ENCODE measurements around the gene PRPH.

DNA sequence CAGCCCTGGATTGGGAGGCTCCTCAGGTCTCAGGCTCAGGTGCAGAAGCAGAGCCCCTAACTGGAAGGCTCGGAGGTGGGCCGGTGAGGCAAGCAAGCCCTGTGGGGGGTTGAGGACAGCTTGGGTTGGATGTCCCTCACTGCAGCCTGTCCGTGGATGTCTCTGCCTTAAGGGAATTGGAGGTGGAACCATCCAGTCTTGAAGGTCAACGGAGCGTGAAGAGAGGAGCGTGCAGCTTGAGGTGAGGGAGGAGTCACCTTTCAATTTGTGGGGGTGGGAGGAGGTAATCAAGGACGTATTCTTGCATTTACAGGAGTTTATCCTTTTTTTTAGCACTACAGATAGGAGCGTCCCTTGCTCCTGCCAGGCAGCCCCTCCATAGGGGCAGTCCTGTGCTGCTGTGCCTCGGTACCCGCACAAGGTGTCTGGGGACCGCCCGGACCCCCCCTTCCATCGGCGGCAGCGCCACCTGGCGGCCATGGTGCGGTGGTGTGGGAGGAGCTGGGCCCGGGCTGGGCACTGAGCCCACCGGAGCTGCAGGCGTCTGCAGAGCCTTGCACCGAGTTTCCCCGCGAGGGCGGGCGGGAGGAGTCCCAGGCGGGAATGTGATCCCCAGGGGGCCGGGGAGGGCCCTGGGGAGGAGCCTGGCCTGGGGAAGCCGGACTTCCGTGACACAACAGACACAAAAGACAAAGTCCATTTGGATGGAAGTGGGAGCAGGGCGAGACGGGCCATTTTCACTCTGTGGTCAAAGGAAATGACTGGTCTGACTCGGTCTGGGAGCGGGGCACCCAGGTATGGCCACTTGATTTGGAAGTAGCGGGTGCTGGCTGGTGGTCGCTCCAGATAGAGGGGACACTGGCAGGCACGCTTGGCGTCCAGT, 52.6 kb downstream of the PRPH start:
- TF ChIP-seq TAF7 (optimal IDR thresholded peaks at IDR 0.05; ENCODE audit: borderline replicate concordance, low read depth, low read length) (no peak), SIN3A (conservative IDR thresholded peaks at IDR 0.05 in 1 of 2, IDR thresholded peaks at IDR 0.05 in 1 of 2; ENCODE audit: low read depth in 1 of 2, low read length in 2 of 2) (no peak), TAF1 (IDR thresholded peaks at IDR 0.05; ENCODE audit: low read depth, low read length) (0 out of 2 replicates have a peak, but pooled peaks have one; percentile 17), POLR2A (IDR thresholded peaks at IDR 0.05; ENCODE audit: control extremely low read depth in 1 of 2, low read depth in 2 of 2, low read length in 2 of 2) (no peak), JUND (IDR thresholded peaks at IDR 0.05; ENCODE audit: low read length) (peak; percentile 25; the same call in 1 of the 2 replicates)
- TF ChIP-seq, protein P1, sequence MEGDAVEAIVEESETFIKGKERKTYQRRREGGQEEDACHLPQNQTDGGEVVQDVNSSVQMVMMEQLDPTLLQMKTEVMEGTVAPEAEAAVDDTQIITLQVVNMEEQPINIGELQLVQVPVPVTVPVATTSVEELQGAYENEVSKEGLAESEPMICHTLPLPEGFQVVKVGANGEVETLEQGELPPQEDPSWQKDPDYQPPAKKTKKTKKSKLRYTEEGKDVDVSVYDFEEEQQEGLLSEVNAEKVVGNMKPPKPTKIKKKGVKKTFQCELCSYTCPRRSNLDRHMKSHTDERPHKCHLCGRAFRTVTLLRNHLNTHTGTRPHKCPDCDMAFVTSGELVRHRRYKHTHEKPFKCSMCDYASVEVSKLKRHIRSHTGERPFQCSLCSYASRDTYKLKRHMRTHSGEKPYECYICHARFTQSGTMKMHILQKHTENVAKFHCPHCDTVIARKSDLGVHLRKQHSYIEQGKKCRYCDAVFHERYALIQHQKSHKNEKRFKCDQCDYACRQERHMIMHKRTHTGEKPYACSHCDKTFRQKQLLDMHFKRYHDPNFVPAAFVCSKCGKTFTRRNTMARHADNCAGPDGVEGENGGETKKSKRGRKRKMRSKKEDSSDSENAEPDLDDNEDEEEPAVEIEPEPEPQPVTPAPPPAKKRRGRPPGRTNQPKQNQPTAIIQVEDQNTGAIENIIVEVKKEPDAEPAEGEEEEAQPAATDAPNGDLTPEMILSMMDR (IDR thresholded peaks at IDR 0.05; ENCODE audit: control extremely low read depth in 1 of 3, insufficient read depth in 1 of 3, low read depth in 1 of 3, low read length in 3 of 3), result peak; percentile 78 to 93 (median 92)

Measured in H1 (cell line).